DND-41 (cell line): Measurements from ENCODE around the gene NXNL2.

Experiments used
- ATAC-seq: fragments of 200-7000 bp; cut with Tn5 transposase; 3 replicates; pipeline ENCODE4 v1.9.1; 2021; ENCODE audit warnings: low read depth; ENCODE audit not compliant: insufficient read depth
- DNase-seq: peaks from one replicate; pipeline ENCODE4 v3.0.0-alpha.2; 2020
- H2AFZ ChIP-seq: 2 replicates; pipeline ENCODE4 v1.6.0; 2012; ENCODE audit warnings: low read depth, low read length
- H3K27ac ChIP-seq: 2 replicates; pipeline ENCODE4 v1.5.1; 2012; ENCODE audit warnings: low read length, inconsistent platforms
- H3K27me3 ChIP-seq: fragments of 200-600 bp; sonication (generic); 2 replicates; pipeline ENCODE4 v1.6.0; 2012; ENCODE audit warnings: low read length, mild to moderate bottlenecking, inconsistent platforms; ENCODE audit not compliant: insufficient read depth, poor library complexity
- H3K36me3 ChIP-seq: 2 replicates; pipeline ENCODE4 v1.5.1; 2012; ENCODE audit warnings: low read length, inconsistent platforms; ENCODE audit not compliant: insufficient read depth
- H3K4me1 ChIP-seq: 2 replicates; pipeline ENCODE4 v1.5.1; 2012; ENCODE audit warnings: mild to moderate bottlenecking, low read length; ENCODE audit not compliant: insufficient read depth
- H3K4me2 ChIP-seq: 2 replicates; pipeline ENCODE4 v1.6.0; 2012; ENCODE audit warnings: mild to moderate bottlenecking, moderate library complexity, low read length, inconsistent platforms; ENCODE audit not compliant: insufficient read depth
- H3K4me3 ChIP-seq, 2 experiments: fragments of 200-600 bp in 1 of 2; shearing (Covaris generic) in 1 of 2; 2 replicates each; pipeline ENCODE4 v1.5.1; 2012 to 2016; ENCODE audit warnings: inconsistent platforms in 2 of 2, low read length in 2 of 2, mild to moderate bottlenecking in 2 of 2, low read depth in 1 of 2, moderate library complexity in 1 of 2
- H3K79me2 ChIP-seq: 2 replicates; pipeline ENCODE4 v1.6.0; 2012; ENCODE audit warnings: low read length, inconsistent platforms; ENCODE audit not compliant: insufficient read depth
- H3K9ac ChIP-seq: 2 replicates; pipeline ENCODE4 v1.6.0; 2012; ENCODE audit warnings: low read depth, mild to moderate bottlenecking, inconsistent platforms, low read length, moderate library complexity
- H3K9me3 ChIP-seq: 2 replicates; pipeline ENCODE4 v1.5.1; 2012; ENCODE audit warnings: low read length, moderate library complexity, mild to moderate bottlenecking, inconsistent platforms; ENCODE audit not compliant: insufficient read depth, severe bottlenecking
- H4K20me1 ChIP-seq: 2 replicates; pipeline ENCODE4 v1.6.0; 2012; ENCODE audit warnings: low read length; ENCODE audit not compliant: insufficient read depth
- CTCF ChIP-seq: IDR thresholded peaks from 2 replicates; pipeline ENCODE4 v1.5.1; 2012; ENCODE audit warnings: borderline replicate concordance, low read length, moderate library complexity, mild to moderate bottlenecking; ENCODE audit not compliant: poor library complexity, severe bottlenecking; ENCODE audit errors: extremely low read depth
- EZH2 ChIP-seq: IDR thresholded peaks from 3 replicates; pipeline ENCODE4 v1.6.1; 2012; ENCODE audit warnings: borderline replicate concordance, low read depth, mild to moderate bottlenecking, moderate library complexity, low read length, inconsistent platforms; ENCODE audit not compliant: severe bottlenecking

The NXNL2 gene

GRCh38 chr9:88523056-88523455 lies 11.9 kb upstream of the NXNL2 start:
- Histone ChIP-seq H3K27ac (no peak overlapping the region), H3K27me3 (no peaks in the 10 kb centered on the region), H3K4me3 (no peak overlapping the region), H3K4me2 (no peak overlapping the region), H3K4me1 (no peaks in the 10 kb centered on the region), H3K9me3 (no peaks in the 10 kb centered on the region), H4K20me1 (no peaks in the 10 kb centered on the region), H3K9ac (no peak overlapping the region), H3K79me2 (no peaks in the 10 kb centered on the region), H3K36me3 (no peaks in the 10 kb centered on the region), H2AFZ (no peak overlapping the region)
- ATAC-seq (no peak), DNase-seq (no peak)
- TF ChIP-seq CTCF (no peak), EZH2 (no peak)

- Histone ChIP-seq H3K4me1 (no peaks in the 10 kb centered on the region), H4K20me1 (no peaks in the 10 kb centered on the region), H3K36me3 (no peaks in the 10 kb centered on the region), H3K79me2 (no peaks in the 10 kb centered on the region), H3K4me2 (no peak overlapping the region), H3K9ac (no peak overlapping the region), H3K27ac (no peak overlapping the region), H2AFZ (no peak overlapping the region), H3K27me3 (no peaks in the 10 kb centered on the region), H3K4me3 (no peak overlapping the region), H3K9me3 (no peaks in the 10 kb centered on the region)
- TF ChIP-seq EZH2 (no peak), CTCF (no peak)
- DNase-seq (no peak), ATAC-seq (no peak)
Measured at GRCh38 chr9:88524911-88525310, 10.1 kb upstream of the NXNL2 start.

GRCh38 chr9:88527618-88528017 lies 7.4 kb upstream of the NXNL2 start:
- no peak for TF ChIP-seq CTCF
- no peak for TF ChIP-seq EZH2
- Histone ChIP-seq H3K4me1 (no peaks in the 10 kb centered on the region), H2AFZ (no peak overlapping the region), H3K36me3 (no peaks in the 10 kb centered on the region), H3K4me3 (no peak overlapping the region), H3K27ac (no peak overlapping the region), H3K79me2 (no peaks in the 10 kb centered on the region), H3K27me3 (no peaks in the 10 kb centered on the region), H4K20me1 (no peaks in the 10 kb centered on the region), H3K9me3 (no peaks in the 10 kb centered on the region), H3K9ac (no peak overlapping the region), H3K4me2 (no peak overlapping the region)
- ATAC-seq (no peak), DNase-seq (no peak)

- H3K27ac ChIP-seq, result no peak overlapping the region
- H3K9ac ChIP-seq, result no peak overlapping the region
- H3K4me3 ChIP-seq, result no peak overlapping the region
- no peaks in the 10 kb centered on the region for H3K27me3 ChIP-seq
- no peak for TF ChIP-seq EZH2
- TF ChIP-seq CTCF, result no peak
- no peaks in the 10 kb centered on the region for H3K9me3 ChIP-seq
- DNase-seq, result no peak
- H3K36me3 ChIP-seq, result no peaks in the 10 kb centered on the region
- H2AFZ ChIP-seq, result no peak overlapping the region
- no peaks in the 10 kb centered on the region for H3K79me2 ChIP-seq
- H3K4me1 ChIP-seq, result no peaks in the 10 kb centered on the region
- no peak for ATAC-seq
- no peaks in the 10 kb centered on the region for H4K20me1 ChIP-seq
- H3K4me2 ChIP-seq, result no peak overlapping the region
Measured at GRCh38 chr9:88528080-88528790, 6.7 kb upstream of the NXNL2 start.
